ENCODE results near the gene TSR3.

- TF ChIP-seq EZH2 (IDR thresholded peaks at IDR 0.05; ENCODE audit: borderline replicate concordance, low read depth, low read length, severe bottlenecking), result no peak
- no peak for TF ChIP-seq CTCF (IDR thresholded peaks at IDR 0.05; ENCODE audit: borderline replicate concordance, extremely low read depth, low read length, poor library complexity, severe bottlenecking)
Measured at GRCh38 chr16:1398826-1399581, 47.3 kb upstream of the TSR3 start.

All from DND-41 (cell line).